Renal pelvis (tissue), 4 donors: Measurements from ENCODE around the gene TMEM97. TPM values are rescaled to one million over a fixed set of nuclear protein-coding genes. Genes with fewer than 3 reads are reported as not detected.
A peak's percentile ranks its signal among the peaks of the same experiment; 100 is the strongest.

Source experiments
- DNase-seq: peaks from one replicate; pipeline ENCODE4 v3.0.0-alpha.2; 2013
- polyA plus RNA-seq, 3 donors: library from polyadenylated mRNA; unstranded; fragments of 120-200 nt; gene quantifications; one replicate each; pipeline ENCODE4 v1.2.1, GENCODE V29; 2013; ENCODE audit not compliant: insufficient read length in 3 of 3

TMEM97 gene
- polyA plus RNA-seq, 3 donors, result 53.6 to 62.3 (median 54.4) TPM

DNA sequence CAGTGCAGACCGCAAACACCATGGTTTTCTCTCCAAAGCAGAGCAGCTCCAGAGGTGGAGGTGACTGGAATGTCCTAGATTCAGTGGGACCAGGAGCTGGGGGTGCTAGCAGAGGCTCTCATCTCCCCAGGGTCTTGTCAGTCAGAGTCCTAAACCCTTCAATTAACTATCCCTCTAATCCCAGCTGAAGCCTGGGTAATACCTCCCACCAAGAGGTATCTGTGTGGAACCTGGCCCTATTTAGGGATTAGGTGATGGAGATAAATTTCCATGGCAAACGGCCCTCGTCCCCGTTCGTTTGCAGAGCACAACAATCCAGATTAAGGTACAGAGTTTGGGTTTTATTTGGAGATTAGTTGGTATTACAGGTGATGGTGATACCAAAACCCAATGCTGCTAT, 44.2 kb downstream of the TMEM97 start:
- DNase-seq, result no peak

DNA sequence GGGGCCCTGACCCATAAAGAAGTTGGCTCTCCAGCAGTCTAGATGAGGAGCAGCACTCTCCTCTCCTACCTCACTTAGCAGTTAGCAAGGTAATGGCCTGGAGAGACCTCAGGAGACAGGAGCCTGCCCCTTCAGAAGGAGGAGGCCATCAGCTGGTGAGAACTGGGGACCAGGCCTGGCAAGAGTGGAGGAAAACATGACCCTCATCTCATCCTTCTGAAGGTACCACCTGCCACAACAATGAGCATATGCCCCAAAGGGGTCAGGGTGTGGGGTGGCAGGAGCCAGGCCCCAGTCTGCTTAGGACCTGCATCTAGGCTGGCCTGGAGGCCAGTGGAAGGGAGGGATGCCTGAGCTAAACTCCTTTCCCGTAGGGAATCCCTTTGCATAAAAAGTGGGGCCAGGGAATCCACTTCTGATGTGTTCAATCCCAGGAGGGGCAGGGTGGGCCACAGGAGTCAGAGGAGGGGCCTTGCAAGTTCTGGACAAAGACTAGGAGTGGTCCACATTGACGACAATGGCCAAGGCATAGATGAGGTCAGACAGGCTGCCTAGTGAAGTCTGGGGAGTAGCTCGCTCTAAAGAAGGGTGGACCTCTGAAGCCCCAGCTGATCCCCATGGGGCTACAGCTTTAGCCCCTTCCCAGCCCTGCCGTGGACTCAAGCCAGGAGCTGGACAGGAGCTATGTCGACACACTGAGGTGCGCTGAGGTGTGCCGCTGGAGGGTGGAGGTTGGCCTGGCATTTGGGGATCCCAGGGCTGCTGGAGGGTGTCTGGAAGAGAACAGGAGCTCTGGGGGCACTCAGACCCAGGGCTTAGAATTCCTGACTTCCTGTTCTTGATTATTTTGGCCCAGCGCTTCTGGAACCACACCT, 45.0 kb downstream of the TMEM97 start:
- DNase-seq, result no peak

DNA sequence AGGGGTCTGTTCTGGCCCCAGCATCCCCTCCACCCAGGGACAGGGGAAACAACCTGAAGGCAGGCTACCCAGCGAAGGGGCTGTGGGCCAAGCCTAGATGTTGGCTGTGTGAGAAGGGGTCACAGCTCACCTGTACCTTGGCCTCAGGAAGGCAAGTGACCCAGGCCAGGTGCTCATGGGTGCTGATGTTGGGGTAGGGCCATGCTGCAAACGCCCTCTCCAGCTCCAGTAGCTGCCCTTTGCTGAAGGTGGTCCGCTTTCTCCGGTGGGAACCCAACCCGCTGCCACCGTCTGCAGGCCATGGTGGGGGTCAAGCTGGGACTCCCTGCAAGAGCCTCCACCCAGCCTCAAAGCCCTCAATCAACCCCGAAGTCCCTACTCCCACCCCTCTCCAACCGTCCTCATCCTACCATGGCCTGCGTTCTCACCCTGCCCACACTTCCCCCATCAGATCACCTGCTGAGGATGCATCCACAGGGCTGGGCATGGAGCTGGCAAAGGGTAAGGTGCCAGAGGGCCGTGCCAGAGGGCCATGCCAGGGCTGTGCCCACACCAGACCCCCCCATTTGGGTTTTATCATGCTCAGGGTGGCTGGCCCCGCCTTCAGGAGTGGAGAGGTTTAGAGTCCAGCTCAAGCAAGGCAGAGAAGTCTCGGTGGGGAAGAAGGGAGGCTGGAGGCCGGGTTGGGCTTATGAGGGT, 45.8 kb downstream of the TMEM97 start, which contains the start of gene SEBOX:
Gene SEBOX (minus strand): TSS at position 535 of the 699 bp plus-strand sequence. CDS start 48 bp downstream, at position 487.
- DNase-seq, result no peak

DNA sequence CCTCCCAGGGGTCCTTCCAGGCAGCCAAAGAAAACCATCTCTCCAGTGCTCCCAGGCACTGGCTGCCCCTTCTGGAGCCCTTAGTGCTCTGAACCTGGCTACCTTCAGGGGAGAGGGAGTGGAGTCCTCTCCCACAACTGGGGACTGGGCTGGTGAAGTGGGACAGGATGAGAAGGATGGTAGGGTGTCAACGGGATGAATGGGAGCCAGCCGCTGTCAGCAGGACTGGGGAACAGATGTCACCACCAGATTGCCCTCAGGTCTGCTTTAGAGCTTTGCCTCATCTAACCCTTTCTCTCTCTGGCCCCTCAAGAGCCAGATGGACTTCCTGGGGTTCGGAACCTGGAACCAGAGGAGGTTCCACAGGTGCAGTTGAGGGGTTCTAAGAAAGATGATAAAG, 46.5 kb downstream of the TMEM97 start:
- DNase-seq, result no peak

DNA sequence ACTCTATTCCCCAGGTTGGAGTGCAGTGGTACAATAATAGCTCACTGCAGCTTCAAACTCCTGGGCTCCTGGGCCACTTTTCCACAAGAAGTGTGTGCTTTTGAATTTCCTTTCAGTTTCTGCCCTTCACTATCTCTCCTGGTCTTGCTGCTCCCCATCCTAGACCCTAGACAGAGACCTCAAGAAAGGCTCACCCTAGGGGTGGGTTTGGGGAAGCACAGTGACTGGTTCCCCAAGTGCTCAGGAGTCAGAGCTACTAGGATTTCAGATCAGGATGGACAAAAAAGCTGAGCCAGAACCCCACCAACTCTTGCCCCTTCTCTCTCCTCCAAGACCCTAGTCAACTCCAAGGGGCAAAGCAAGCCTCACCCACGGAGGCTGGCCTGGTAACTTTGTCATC, 47.6 kb downstream of the TMEM97 start:
- no peak for DNase-seq

DNA sequence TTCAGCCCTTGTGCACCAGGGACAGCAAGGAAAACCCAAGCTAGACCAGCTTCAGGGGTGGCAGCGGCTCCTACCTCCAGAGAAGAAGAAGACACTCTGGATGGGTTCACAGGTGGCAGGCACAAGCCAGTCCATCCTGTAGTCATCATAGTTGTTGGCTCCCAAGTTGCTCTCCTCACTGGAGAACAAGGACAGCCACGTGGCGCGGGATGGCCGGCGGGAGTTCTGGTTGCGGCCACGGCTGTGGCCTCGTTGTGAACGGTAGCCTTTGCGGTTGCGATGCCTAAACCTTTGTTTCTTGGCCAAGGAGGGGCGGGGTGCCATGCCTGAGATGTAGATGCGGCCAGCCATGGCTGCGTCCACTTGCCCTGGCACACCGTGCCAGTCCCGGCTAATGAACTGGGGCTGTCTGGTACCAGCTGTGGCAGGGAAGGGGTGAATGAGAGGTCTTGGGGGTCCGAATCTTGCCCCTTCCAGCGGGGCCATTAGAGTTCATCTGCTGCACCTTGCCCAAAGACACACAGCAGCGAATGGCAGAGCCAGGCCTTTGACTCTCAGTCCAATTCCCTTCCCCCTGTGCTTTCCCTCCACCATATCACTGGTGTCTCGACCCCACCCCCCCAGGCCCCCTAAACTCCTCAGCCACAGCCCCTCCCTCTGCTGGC, 48.8 kb downstream of the TMEM97 start:
- no peak for DNase-seq

DNA sequence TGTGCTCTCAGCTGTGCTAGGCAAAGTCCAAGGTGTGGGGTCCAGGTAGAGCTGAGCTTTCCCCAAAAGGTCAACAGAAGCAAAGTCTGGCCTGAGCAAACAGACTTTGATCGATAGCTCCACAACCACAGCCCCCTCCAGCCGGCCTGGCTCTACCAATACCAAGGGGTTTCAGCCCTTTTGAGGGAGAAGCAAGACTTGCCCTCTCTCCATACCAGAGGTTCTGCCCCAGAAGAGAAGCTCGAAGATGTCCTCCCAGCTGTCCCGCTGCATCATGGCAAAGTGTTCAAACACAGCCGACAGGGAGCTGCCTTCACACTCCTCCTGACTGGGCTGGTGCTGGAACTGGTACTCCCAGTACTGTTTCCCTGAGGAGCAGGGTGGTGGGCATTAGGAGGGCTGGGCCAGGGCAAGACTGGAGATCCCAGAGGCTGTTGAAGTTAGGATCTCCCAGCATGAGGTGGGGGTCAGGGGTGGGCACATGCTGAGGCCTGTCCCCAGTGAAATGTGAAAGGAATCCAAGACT, 49.4 kb downstream of the TMEM97 start:
- DNase-seq, result no peak

DNA sequence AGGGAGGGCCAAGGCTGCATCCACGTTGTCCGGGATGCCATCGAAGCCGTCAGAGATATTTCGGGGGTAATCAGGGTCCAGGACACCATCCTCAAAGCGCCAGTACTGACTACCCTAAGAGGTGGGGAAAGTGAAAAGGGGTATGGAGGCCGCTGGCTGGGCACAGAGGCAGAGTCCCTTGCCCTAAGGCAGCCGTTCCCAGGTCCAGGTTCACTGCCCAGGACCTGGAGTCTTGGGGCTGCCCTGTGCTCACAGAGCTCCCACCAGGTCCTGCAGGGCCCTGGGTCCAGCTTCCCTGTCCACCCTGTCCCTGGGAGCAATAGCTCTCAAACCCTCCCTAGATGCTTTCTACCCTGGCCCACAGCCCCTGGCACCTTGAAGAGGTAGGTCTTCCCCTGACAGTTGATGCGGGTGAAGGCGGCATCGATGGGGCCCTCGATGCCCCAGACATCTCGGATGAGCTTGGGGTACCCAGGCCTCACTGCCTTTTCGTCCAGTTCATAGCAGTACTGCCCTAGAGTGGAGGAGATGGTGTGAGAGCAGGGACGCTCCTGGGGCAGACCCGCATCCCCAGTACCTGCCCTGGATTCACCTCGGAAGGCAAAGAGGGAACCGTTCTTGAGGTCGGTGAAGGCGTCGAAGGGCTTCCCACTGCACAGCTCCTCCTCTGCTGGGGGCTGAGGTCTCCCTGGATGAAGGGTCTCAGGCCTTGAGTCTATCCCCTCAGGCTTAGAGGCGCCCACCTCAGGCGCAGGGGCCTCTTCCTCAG, 50.1 kb downstream of the TMEM97 start:
- DNase-seq, result no peak

DNA sequence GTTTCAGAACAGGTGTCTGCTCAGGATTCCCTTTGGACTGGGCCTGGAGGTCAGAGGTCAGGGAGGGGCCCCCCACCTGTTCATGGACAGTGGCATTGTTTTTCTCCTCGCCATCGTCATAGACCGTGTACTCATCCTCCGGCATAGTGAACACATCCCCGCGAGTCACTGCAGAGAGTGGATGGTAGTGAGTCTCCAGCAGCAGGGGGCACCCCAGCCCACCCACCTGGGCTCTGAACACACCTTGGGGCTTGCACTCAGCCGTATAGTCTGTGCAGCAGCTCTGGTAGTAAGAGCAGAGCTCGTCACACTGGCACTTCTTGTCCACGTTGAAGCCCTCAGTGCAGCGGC, 50.7 kb downstream of the TMEM97 start:
- DNase-seq, result no peak

DNA sequence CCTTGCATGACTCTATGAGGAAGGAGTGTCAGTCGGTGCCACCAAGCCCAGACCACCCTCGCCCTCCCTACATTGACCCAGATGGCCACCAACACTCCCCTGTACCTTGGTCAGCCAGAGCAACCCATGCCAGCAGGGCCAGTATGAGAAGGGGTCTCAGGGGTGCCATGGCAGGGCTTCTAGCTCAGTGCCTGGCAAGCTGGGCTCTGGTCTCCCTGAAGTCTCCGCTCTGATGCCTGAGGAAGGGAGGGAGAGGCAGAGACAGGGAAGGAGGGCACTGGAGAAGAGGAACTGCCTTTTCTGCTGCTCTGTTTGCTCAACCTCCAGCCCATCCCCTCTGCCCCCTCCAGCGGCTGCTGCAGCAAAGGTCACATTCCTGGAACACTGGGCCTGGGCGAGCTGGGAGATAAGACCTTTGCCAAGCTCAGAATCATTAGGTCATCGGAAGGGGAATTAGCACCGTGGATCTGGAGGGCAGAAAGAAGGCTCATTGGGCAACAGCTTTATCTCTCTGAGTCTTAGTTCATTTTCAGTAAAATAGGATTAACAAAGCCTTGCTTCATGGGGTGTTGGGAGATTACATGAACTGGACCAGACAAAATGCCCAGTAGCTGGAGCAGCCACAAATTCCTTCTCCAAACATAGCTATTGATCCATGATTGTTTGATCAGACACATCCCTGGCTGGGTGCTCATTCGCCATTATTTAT, 51.2 kb downstream of the TMEM97 start, which contains the start of gene VTN:
Gene VTN (minus strand): TSS at position 273 of the 709 bp plus-strand sequence. CDS start 104 bp downstream, at position 169.
- DNase-seq, result no peak

DNA sequence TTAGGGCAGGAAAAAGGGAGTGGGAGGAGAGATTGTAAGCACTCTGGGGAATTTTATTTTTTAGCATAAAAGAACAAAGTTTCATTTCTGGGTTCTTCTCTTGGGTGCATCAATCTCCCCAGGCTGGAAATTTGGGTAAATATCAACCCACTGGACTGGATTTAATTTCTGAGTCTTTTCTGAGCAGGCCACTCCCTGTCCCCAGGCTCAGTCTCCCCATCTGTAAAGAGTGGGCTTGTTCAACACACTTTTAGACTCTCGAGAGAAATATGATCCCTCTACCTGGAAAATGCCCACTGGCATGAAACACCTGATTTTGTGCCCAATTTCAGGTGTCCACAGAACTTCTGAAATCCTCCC, 51.7 kb downstream of the TMEM97 start:
- DNase-seq, result no peak

DNA sequence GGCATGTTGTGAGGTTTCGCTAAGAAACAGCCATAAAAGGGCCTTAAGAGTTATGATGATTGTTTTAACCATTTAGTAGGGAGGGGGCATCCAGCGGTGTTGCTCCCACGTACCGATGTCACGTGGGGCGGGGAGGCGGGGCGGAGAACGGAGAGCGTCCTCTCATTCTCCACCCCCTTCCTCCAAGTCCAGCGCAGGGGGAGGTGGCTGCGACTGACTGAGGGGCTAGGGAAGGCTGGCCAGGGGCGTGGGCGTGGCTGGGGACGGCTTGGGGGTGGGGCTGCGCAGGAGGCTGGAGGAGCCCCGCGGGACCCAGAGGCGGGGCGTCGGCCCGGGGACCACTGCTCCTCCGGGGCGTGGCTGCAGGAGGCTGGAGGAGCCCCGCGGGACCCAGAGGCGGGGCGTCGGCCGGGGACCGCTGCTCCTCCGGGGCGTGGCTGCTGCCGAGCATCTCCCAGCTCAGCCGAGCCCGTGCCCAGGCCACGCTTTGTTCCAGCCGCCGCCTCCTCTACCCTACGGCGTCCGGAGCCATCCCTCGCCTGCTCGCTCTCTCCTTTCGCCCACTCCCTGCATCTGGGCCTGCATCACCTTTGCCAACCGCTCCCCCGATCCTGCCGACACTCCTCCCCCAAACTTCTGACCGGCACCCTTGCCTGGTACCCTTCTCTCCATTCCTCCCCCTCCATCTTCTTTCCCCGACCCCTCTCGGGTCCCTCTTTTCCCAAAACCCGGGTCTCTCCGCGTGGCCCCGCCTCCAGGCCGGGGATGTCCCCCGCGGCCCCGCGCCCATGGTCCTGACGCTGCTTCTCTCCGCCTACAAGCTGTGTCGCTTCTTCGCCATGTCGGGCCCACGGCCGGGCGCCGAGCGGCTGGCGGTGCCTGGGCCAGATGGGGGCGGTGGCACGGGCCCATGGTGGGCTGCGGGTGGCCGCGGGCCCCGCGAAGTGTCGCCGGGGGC, 52.5 kb downstream of the TMEM97 start, which contains the start of gene SARM1:
Gene SARM1 (plus strand): TSS at position 450 of the 958 bp plus-strand sequence. CDS start 339 bp downstream, at position 789.
- peak; percentile 92 for DNase-seq

DNA sequence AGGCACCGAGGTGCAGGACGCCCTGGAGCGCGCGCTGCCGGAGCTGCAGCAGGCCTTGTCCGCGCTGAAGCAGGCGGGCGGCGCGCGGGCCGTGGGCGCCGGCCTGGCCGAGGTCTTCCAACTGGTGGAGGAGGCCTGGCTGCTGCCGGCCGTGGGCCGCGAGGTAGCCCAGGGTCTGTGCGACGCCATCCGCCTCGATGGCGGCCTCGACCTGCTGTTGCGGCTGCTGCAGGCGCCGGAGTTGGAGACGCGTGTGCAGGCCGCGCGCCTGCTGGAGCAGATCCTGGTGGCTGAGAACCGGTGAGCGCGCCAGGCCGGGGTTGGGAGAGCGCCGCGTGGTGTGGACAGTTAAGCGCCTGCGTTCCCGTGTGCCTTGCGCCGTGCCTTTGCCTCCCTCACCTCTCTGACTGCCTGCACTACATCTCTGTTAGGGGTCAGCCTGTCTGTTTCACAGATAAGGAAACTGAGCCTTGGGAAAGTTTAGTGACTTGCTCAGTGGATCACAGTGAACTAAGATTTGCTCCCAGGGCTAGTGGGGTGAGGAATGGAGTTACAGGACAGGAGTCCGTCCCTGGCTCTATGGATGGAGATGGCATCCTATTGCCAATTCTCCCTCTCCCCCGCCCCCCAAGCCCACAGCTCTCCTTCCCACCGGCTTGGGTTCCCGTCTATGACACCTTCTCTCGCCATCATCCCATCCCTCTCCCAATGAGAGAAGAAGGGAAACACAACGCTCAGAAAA, 53.4 kb downstream of the TMEM97 start:
- DNase-seq, result no peak

DNA sequence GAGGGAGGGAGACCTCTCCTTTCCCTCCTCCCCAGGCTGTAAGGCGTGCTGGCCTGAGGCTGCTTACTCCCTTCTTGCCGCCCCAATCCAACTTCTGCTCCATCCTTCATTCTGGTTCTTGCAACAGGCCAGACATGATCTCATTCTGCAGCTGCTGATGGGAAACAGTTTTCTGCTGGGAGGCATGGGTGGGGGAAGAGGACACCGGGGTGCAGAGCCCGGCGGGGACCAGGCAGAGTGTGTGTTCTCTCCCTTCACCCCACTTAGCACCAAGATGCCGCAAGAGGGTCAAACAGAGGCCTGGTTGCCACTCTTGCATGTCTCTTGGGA, 53.9 kb downstream of the TMEM97 start:
- no peak for DNase-seq
